SK-N-SH (cell line): ENCODE data around the gene ASTN2. TPM values are rescaled to one million over a fixed set of nuclear protein-coding genes. Genes with fewer than 3 reads are reported as not detected.
"Not testable (repeated sequence)": the region's sequence is repeated elsewhere in the genome, so short reads cannot be mapped to it uniquely, and the experiment has no call there.

Source experiments
- CTCF ChIA-PET: fragments of 300-600, 350-600 bp; formaldehyde crosslinking; extraction: SDS; loops from one replicate; lab custom pipeline; 2021; lab: Yijun Ruan, JAX
- POLR2A ChIA-PET: fragments of 350-600 bp; sonication (Branson Sonifier 250); formaldehyde crosslinking; extraction: SDS; loops from one replicate; lab custom pipeline; 2020; ENCODE audit warnings: antibody characterized with exemption, inconsistent platforms; lab: Yijun Ruan, JAX
- DNase-seq: peaks from one replicate; pipeline ENCODE4 v3.0.0; 2012
- H2AFZ ChIP-seq: fragments of 200-600 bp; sonication (generic); 2 replicates; pipeline ENCODE4 v1.8.1; 2016; ENCODE audit warnings: antibody characterized with exemption, mild to moderate bottlenecking, low read depth
- H3F3A ChIP-seq: fragments of 200-600 bp; sonication (generic); replicated peaks from 2 replicates; pipeline ENCODE3; 2016; ENCODE audit warnings: antibody characterized with exemption, mild to moderate bottlenecking; ENCODE audit not compliant: insufficient read depth
- H3K27ac ChIP-seq, 2 experiments: fragments of 200-500 bp in 1 of 2; fragments of 200-600 bp in 1 of 2; sonication (Bioruptor generic) in 1 of 2; sonication (generic), shearing (Covaris generic) in 1 of 2; 2 replicates each; pipeline versions ENCODE4 v1.5.1 to v1.6.1; 2014 to 2016; ENCODE audit warnings: low read depth in 2 of 2, inconsistent platforms in 1 of 2, low read length in 1 of 2, mild to moderate bottlenecking in 1 of 2, mixed read lengths in 1 of 2
- H3K27me3 ChIP-seq: fragments of 200-600 bp; sonication (generic), shearing (Covaris generic); 2 replicates; pipeline ENCODE4 v1.6.1; 2016; ENCODE audit warnings: mixed run types; ENCODE audit not compliant: insufficient read depth
- H3K36me3 ChIP-seq, 2 experiments: fragments of 200-500 bp in 1 of 2; fragments of 200-600 bp in 1 of 2; sonication (Bioruptor generic) in 1 of 2; sonication (generic) in 1 of 2; replicated peaks in 1 of 2; 2 replicates each; pipeline versions ENCODE3 to v1.5.1; 2014 to 2016; ENCODE audit warnings: low read length in 1 of 2, mild to moderate bottlenecking in 1 of 2; ENCODE audit not compliant: insufficient read depth in 2 of 2, control insufficient read depth in 1 of 2
- H3K4me1 ChIP-seq, 2 experiments: fragments of 200-500 bp in 1 of 2; fragments of 200-600 bp in 1 of 2; sonication (Bioruptor generic) in 1 of 2; sonication (generic), shearing (Covaris generic) in 1 of 2; 2 replicates each; pipeline versions ENCODE4 v1.5.1 to v1.6.1; 2014 to 2016; ENCODE audit warnings: low read depth in 1 of 2, low read length in 1 of 2, mixed run types in 1 of 2; ENCODE audit not compliant: insufficient read depth in 2 of 2, control insufficient read depth in 1 of 2
- H3K4me2 ChIP-seq: fragments of 200-600 bp; sonication (generic), shearing (Covaris generic); 2 replicates; pipeline ENCODE4 v1.6.1; 2017; ENCODE audit warnings: mixed run types
- H3K4me3 ChIP-seq, 2 experiments: fragments of 200-500 bp in 1 of 2; fragments of 200-600 bp in 1 of 2; sonication (Bioruptor generic) in 1 of 2; sonication (generic), shearing (Covaris generic) in 1 of 2; 2 replicates each; pipeline versions ENCODE4 v1.5.1 to v1.8.1; 2014 to 2016; ENCODE audit warnings: low read depth in 2 of 2, inconsistent platforms in 1 of 2, low read length in 1 of 2, mild to moderate bottlenecking in 1 of 2, mixed read lengths in 1 of 2, moderate library complexity in 1 of 2
- H3K79me2 ChIP-seq: fragments of 200-600 bp; sonication (generic); 2 replicates; pipeline ENCODE4 v1.8.1; 2017; ENCODE audit warnings: mild to moderate bottlenecking; ENCODE audit not compliant: insufficient read depth
- H3K9ac ChIP-seq: fragments of 200-600 bp; sonication (generic); 2 replicates; pipeline ENCODE4 v1.6.1; 2017; ENCODE audit warnings: mixed run types
- H3K9me2 ChIP-seq: fragments of 200-600 bp; sonication (generic); 2 replicates; pipeline ENCODE4 v1.6.1; 2017; ENCODE audit warnings: mixed run types
- H3K9me3 ChIP-seq: fragments of 200-600 bp; sonication (generic); 2 replicates; pipeline ENCODE4 v1.6.1; 2017; ENCODE audit warnings: mixed run types, mild to moderate bottlenecking, moderate library complexity
- H4K20me1 ChIP-seq: fragments of 200-600 bp; sonication (generic); 2 replicates; pipeline ENCODE4 v1.6.1; 2017; ENCODE audit warnings: mild to moderate bottlenecking, mixed run types; ENCODE audit not compliant: insufficient read depth
- CHD2 ChIP-seq: fragments of 150-350 bp; IDR thresholded peaks from 2 replicates; pipeline ENCODE4 v1.6.1; 2018; ENCODE audit warnings: low read length; ENCODE audit not compliant: partially characterized antibody
- CTCF ChIP-seq: fragments of 200-600 bp; sonication (generic); IDR thresholded peaks from 2 replicates; pipeline ENCODE4 v1.6.1; 2017; ENCODE audit warnings: antibody characterized with exemption, mild to moderate bottlenecking, moderate library complexity
- EP300 ChIP-seq, 2 experiments: IDR thresholded peaks; 2 replicates each; pipeline versions ENCODE4 v1.4.0 to v1.6.1; 2012; ENCODE audit warnings: borderline replicate concordance in 1 of 2, low read depth in 1 of 2, low read length in 1 of 2
- FOSL2 ChIP-seq: IDR thresholded peaks from 2 replicates; pipeline ENCODE4 v1.4.0; 2012; ENCODE audit warnings: low read depth, mild to moderate bottlenecking, moderate library complexity, borderline replicate concordance
- FOXM1 ChIP-seq: IDR thresholded peaks from 2 replicates; pipeline ENCODE4 v1.4.0; 2012; ENCODE audit warnings: low read depth, mild to moderate bottlenecking
- GABPA ChIP-seq: IDR thresholded peaks from 2 replicates; pipeline ENCODE4 v1.4.0; 2012; ENCODE audit warnings: low read depth, mild to moderate bottlenecking
- GATA2 ChIP-seq: sonication (generic); formaldehyde crosslinking; IDR thresholded peaks from 2 replicates; pipeline ENCODE4 v1.5.0; 2020; ENCODE audit warnings: mild to moderate bottlenecking, missing genetic modification reagents
- JUND ChIP-seq: IDR thresholded peaks from 2 replicates; pipeline ENCODE4 v1.4.0; 2012
- MEF2A ChIP-seq: IDR thresholded peaks from 2 replicates; pipeline ENCODE4 v1.4.0; 2012; ENCODE audit warnings: low read depth, borderline replicate concordance
- NRF1 ChIP-seq: IDR thresholded peaks from 2 replicates; pipeline ENCODE4 v1.6.1; 2012; ENCODE audit warnings: low read depth, mild to moderate bottlenecking, low read length
- PBX3 ChIP-seq: IDR thresholded peaks from 2 replicates; pipeline ENCODE4; 2012
- RAD21 ChIP-seq: IDR thresholded peaks from 2 replicates; pipeline ENCODE4 v1.6.1; 2012; ENCODE audit warnings: mild to moderate bottlenecking, low read length
- RCOR1 ChIP-seq: fragments of 150-350 bp; IDR thresholded peaks from 2 replicates; pipeline ENCODE4 v1.6.1; 2017; ENCODE audit warnings: antibody characterized with exemption, low read length
- RFX5 ChIP-seq: IDR thresholded peaks from 2 replicates; pipeline ENCODE4 v1.6.1; 2012; ENCODE audit warnings: mild to moderate bottlenecking, improper control_type of control experiment, low read length
- TCF12 ChIP-seq: IDR thresholded peaks from 2 replicates; pipeline ENCODE4 v1.4.0; 2012
- TEAD4 ChIP-seq: IDR thresholded peaks from 2 replicates; pipeline ENCODE4 v1.4.0; 2012; ENCODE audit warnings: mild to moderate bottlenecking, borderline replicate concordance; ENCODE audit not compliant: insufficient read depth
- WGBS: methylation state at CpG from one replicate; pipeline ENCODE4 v1.1.6; 2017; ENCODE audit warnings: low lambda C conversion rate; 5-methylcytosine and 5-hydroxymethylcytosine counted together
- polyA plus RNA-seq, 3 experiments: library from polyadenylated mRNA; depleted of rRNA; stranded (reverse); fragments of >200 nt; gene quantifications; 2 replicates each; pipeline ENCODE4 v1.2.3, GENCODE V29; 2012
- TF ChIP-seq, protein P1 (sequence below): IDR thresholded peaks from 2 replicates; pipeline ENCODE4 v1.4.0; 2012; ENCODE audit warnings: low read depth
- TF ChIP-seq, protein P2 (sequence below): fragments of 150-350 bp; IDR thresholded peaks from 2 replicates; pipeline ENCODE4 v1.6.1; 2017; ENCODE audit warnings: antibody characterized with exemption, low read length, low read depth, borderline replicate concordance
- TF ChIP-seq, protein P3 (sequence below): IDR thresholded peaks from 2 replicates; pipeline ENCODE4 v1.4.0; 2012; ENCODE audit warnings: low read depth, borderline replicate concordance

Gene ASTN2
- polyA plus RNA-seq, 1 of the 3 experiments (the other 2 are of a cell fraction), result 6.6 TPM

GRCh38 chr9:117072216-117072615 lies 342.6 kb downstream of the ASTN2 start:
- Histone ChIP-seq H3K9ac (no peak overlapping the region), H3K4me3 (no peak overlapping the region), H3F3A (no peaks in the 10 kb centered on the region), H3K4me1 (peaks cover 0 to 33% of the 10 kb centered on the region in 2 experiments; a peak in 2 of 4 replicates), H2AFZ (no peak overlapping the region), H3K9me3 (no peaks in the 10 kb centered on the region), H3K27me3 (no peaks in the 10 kb centered on the region), H3K4me2 (no peak overlapping the region), H3K27ac (no peak overlapping the region), H3K9me2 (no peaks in the 10 kb centered on the region), H3K79me2 (no peaks in the 10 kb centered on the region), H3K36me3 (no peaks in the 10 kb centered on the region), H4K20me1 (no peaks in the 10 kb centered on the region)
- 30% methylated on average over 3 of the region's 3 CpGs for WGBS
- POLR2A ChIA-PET, result no interaction called here
- TF ChIP-seq GATA2 (no peak), GABPA (no peak), MEF2A (no peak), FOSL2 (no peak), JUND (no peak), CHD2 (no peak), FOXM1 (no peak), TEAD4 (no peak), PBX3 (no peak), TCF12 (no peak), RCOR1 (no peak), RFX5 (no peak), EP300 (IDR thresholded peaks at IDR 0.05; ENCODE audit: borderline replicate concordance in 1 of 2, low read depth in 1 of 2, low read length in 1 of 2) (no peak), RAD21 (no peak), CTCF (no peak), NRF1 (no peak)
- TF ChIP-seq, protein P1, sequence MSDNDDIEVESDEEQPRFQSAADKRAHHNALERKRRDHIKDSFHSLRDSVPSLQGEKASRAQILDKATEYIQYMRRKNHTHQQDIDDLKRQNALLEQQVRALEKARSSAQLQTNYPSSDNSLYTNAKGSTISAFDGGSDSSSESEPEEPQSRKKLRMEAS, result no peak
- TF ChIP-seq, protein P2, sequence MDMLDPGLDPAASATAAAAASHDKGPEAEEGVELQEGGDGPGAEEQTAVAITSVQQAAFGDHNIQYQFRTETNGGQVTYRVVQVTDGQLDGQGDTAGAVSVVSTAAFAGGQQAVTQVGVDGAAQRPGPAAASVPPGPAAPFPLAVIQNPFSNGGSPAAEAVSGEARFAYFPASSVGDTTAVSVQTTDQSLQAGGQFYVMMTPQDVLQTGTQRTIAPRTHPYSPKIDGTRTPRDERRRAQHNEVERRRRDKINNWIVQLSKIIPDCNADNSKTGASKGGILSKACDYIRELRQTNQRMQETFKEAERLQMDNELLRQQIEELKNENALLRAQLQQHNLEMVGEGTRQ, result no peak
- TF ChIP-seq, protein P3, sequence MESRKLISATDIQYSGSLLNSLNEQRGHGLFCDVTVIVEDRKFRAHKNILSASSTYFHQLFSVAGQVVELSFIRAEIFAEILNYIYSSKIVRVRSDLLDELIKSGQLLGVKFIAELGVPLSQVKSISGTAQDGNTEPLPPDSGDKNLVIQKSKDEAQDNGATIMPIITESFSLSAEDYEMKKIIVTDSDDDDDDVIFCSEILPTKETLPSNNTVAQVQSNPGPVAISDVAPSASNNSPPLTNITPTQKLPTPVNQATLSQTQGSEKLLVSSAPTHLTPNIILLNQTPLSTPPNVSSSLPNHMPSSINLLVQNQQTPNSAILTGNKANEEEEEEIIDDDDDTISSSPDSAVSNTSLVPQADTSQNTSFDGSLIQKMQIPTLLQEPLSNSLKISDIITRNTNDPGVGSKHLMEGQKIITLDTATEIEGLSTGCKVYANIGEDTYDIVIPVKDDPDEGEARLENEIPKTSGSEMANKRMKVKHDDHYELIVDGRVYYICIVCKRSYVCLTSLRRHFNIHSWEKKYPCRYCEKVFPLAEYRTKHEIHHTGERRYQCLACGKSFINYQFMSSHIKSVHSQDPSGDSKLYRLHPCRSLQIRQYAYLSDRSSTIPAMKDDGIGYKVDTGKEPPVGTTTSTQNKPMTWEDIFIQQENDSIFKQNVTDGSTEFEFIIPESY, result no peak
- CTCF ChIA-PET, result interaction anchor here (1.0 to 3.1 kb wide), 2 partner anchors 333 to 340 kb away, joined by 3 to 18 read pairs; no protein-coding TSS in a partner anchor
- DNase-seq, result no peak

DNA sequence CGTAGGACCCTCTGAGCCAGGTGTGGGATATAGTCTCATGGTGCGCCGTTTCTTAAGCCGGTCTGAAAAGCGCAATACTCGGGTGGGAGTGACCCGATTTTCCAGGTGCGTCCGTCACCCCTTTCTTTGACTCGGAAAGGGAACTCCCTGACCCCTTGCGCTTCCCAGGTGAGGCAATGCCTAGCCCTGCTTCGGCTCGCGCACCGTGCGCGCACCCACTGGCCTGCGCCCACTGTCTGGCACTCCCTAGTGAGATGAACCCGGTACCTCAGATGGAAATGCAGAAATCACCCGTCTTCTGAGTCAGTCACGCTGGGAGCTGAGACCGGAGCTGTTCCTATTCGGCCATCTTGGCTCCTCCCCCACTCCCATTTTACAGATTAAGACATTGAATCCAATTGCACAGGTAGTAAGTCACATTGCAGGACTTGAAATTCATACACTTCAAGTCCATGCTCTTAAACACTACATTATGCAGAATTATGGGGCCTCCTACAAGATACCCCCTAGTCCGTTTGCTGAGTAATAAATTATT lies 343.1 kb downstream of the ASTN2 start:
- POLR2A ChIA-PET, H3K9me2 ChIP-seq, H3K4me3 ChIP-seq, H3F3A ChIP-seq, H3K9ac ChIP-seq, H3K27me3 ChIP-seq, H3K9me3 ChIP-seq, H3K4me2 ChIP-seq, H4K20me1 ChIP-seq, H3K27ac ChIP-seq, H3K79me2 ChIP-seq, H2AFZ ChIP-seq, H3K36me3 ChIP-seq, DNase-seq: not testable (repeated sequence)
- WGBS, result 80% methylated on average over 18 of the region's 24 CpGs
- H3K4me1 ChIP-seq, result peaks cover 0 to 29% of the 10 kb centered on the region in 2 experiments; a peak in 2 of 4 replicates
- CTCF ChIA-PET, result interaction anchor here (1.0 to 3.1 kb wide), 2 partner anchors 333 to 341 kb away, joined by 3 to 18 read pairs; no protein-coding TSS in a partner anchor
